Testis (tissue), 3 donors: ENCODE results near the gene GRAMD1B. TPM values are rescaled to one million over a fixed set of nuclear protein-coding genes. Genes with fewer than 3 reads are reported as not detected.
"Not testable (repeated sequence)": the region's sequence is repeated elsewhere in the genome, so short reads cannot be mapped to it uniquely, and the experiment has no call there.

Experiments
- DNase-seq: peaks from one replicate; pipeline ENCODE4 v3.0.0-alpha.2; 2019
- H3K27ac ChIP-seq, 2 donors: fragments of 200-600 bp; sonication (generic); one replicate each; pipeline ENCODE4 v1.5.1; 2019
- H3K27me3 ChIP-seq: fragments of 200-600 bp; sonication (generic); one replicate; pipeline ENCODE4 v1.5.1; 2019
- H3K36me3 ChIP-seq: fragments of 200-600 bp; sonication (generic); one replicate; pipeline ENCODE4 v1.5.1; 2017; ENCODE audit warnings: low read depth; ENCODE audit errors: missing control alignments
- H3K4me1 ChIP-seq: fragments of 200-600 bp; sonication (generic); one replicate; pipeline ENCODE4 v1.5.1; 2019
- H3K4me3 ChIP-seq, 2 donors: fragments of 200-600 bp; sonication (generic); one replicate each; pipeline ENCODE4 v1.5.1; 2017 to 2019
- H3K9me3 ChIP-seq: fragments of 200-600 bp; sonication (generic); one replicate; pipeline ENCODE4 v1.5.1; 2017
- POLR2A ChIP-seq: fragments of 450-650 bp; IDR thresholded peaks from one replicate; pipeline ENCODE4 v1.6.1; 2017; ENCODE audit warnings: antibody characterized with exemption, mild to moderate bottlenecking, moderate library complexity
- WGBS, 2 donors: methylation state at CpG; one replicate each; pipeline ENCODE4 v1.1.5; 2018; 5-methylcytosine and 5-hydroxymethylcytosine counted together
- intact Hi-C: fragments of 100-400 bp; cut with DNase I; formaldehyde crosslinking; loops from one replicate; pipeline ENCODE4 v1.15.1; 2023; ENCODE audit warnings: low total_unique reads
- polyA plus RNA-seq: library from polyadenylated mRNA; stranded (reverse); fragments of 350-450 nt; fragmentation: Illumina TruSeq; extraction: RNeasy Lipid Tissue Mini Kit (QIAGEN cat#74804); gene quantifications from one replicate; pipeline ENCODE4 v1.2.3, GENCODE V29; 2014; ENCODE audit warnings: low read depth, low replicate concordance; ENCODE audit not compliant: insufficient read depth
- total RNA-seq, 2 donors: library from RNA; depleted of rRNA; stranded (reverse); fragments of >200 nt; gene quantifications; one replicate each; pipeline ENCODE4 v1.2.3, GENCODE V29; 2016
- TF ChIP-seq, protein P1 (sequence below), 3 experiments: fragments of 450-650 bp in 2 of 3; fragments of 200-600 bp in 1 of 3; sonication (generic) in 1 of 3; IDR thresholded peaks; one replicate each; pipeline ENCODE4 v1.5.1; 2016 to 2019; ENCODE audit warnings: antibody characterized with exemption in 3 of 3, mild to moderate bottlenecking in 2 of 3, moderate library complexity in 1 of 3

GRAMD1B gene
- total and polyA plus RNA-seq, 3 donors from 2014 or later = 48.1 to 78.9 (median 48.9) TPM

DNA sequence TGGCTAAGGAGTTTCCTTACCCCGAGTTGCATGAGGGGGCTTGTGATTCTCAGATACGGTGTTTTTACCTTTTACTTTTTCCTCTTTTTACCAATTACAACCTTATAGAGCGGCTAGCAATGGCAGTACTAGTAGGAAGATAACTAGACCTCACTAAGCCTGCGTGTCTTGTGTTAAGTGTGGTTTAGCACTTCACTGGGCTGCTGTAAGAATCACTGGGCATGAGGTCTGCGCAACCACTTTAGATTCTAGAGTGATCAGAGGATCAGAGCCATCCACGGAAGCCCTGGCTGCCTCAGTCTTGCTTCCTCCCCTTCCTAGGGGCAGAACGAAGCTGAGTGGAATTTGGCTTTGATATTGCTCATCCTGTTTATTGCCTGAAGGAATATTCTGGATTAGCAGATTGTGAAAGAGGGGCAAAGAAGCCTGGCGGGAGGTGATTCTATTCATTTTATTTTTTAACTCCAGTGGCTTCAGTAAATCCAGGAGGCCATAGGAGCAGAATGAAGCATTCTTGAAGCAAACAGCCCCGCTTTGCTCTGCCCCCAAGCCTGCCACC, 88.5 kb downstream of the GRAMD1B start:
- no peak for DNase-seq
- WGBS, 2 donors = 69 to 78% methylated on average over 9 of the region's 9 CpGs
- Histone ChIP-seq H3K4me3 (no peak overlapping the region), H3K36me3 (no peaks in the 10 kb centered on the region), H3K9me3 (no peaks in the 10 kb centered on the region), H3K27me3 (no peaks in the 10 kb centered on the region), H3K4me1 (peaks cover 11% of the 10 kb centered on the region), H3K27ac (no peak overlapping the region)
- intact Hi-C loops = no loop called here
- TF ChIP-seq, protein P1, sequence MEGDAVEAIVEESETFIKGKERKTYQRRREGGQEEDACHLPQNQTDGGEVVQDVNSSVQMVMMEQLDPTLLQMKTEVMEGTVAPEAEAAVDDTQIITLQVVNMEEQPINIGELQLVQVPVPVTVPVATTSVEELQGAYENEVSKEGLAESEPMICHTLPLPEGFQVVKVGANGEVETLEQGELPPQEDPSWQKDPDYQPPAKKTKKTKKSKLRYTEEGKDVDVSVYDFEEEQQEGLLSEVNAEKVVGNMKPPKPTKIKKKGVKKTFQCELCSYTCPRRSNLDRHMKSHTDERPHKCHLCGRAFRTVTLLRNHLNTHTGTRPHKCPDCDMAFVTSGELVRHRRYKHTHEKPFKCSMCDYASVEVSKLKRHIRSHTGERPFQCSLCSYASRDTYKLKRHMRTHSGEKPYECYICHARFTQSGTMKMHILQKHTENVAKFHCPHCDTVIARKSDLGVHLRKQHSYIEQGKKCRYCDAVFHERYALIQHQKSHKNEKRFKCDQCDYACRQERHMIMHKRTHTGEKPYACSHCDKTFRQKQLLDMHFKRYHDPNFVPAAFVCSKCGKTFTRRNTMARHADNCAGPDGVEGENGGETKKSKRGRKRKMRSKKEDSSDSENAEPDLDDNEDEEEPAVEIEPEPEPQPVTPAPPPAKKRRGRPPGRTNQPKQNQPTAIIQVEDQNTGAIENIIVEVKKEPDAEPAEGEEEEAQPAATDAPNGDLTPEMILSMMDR (IDR thresholded peaks at IDR 0.05) = no peak
- TF ChIP-seq POLR2A = no peak

DNA sequence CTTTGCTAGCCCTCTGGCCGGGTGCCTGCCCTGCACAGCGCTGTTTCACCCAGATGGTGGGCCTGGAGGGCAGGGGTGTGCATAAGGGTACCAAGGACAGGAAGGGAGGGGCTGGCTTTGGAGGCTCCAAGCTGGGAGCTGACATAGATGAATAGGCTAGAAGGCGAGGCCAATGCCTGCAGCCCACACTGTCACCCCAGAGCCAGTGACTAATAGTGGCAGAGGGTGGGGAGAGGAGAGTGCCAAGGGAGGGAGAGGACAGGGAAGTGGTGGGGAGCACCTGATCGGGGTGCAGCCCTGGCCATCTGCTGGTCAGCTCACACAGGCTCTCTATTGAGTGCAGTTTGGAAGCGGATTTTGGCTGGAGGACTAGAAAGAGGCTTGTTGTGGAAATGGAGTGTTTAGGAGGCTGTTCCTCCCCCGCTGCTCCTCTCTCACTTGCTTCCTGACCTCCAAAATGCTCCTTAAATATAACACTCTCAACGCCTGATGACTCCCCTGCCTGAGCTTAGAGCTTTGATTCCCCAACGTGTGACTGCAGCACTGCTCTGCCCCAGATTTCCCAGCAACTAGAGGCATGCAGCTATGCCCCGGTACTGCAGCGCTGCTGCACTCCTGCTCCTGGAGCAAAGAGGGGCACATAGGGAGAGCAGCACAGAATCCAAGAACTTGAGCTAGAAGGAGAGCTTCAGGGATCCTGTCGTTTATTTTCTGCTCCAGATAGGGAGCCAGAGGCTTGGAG, 89.2 kb downstream of the GRAMD1B start:
- Histone ChIP-seq H3K4me1 (peaks cover 11% of the 10 kb centered on the region), H3K27me3 (no peaks in the 10 kb centered on the region), H3K27ac (no peak overlapping the region), H3K4me3 (no peak overlapping the region), H3K36me3 (no peaks in the 10 kb centered on the region), H3K9me3 (no peaks in the 10 kb centered on the region)
- TF ChIP-seq, protein P1 (IDR thresholded peaks at IDR 0.05) = no peak
- no peak for TF ChIP-seq POLR2A
- intact Hi-C loops = no loop called here
- no peak for DNase-seq
- 32 to 36% methylated on average over 8 to 11 of the region's 11 CpGs for WGBS, 2 donors

DNA sequence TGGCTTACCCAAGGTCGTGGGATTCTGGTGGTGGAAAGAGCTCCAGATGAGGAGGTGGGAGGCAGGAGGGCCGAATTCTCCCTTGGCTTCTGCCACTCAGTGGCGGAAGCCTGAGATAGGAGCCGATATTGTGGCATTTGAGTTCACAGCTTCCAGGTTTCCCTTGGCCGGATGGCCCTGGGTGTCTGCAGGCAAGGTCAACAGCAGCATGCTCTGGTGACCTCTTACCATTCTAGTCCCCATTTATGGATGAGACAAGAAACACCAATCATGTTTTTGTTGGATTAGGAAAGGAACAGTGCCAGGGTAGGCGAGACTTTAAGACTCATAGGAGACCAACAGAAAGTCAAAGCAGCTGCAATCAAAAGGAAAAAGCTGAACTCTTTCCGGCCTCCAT, 89.7 kb downstream of the GRAMD1B start:
- no peak for TF ChIP-seq POLR2A
- TF ChIP-seq, protein P1 (IDR thresholded peaks at IDR 0.05) = no peak
- H3K27me3 ChIP-seq = no peaks in the 10 kb centered on the region
- 28 to 30% methylated on average over 7 of the region's 7 CpGs for WGBS, 2 donors
- no peak overlapping the region for H3K27ac ChIP-seq
- intact Hi-C loops = no loop called here
- peaks cover 12% of the 10 kb centered on the region for H3K4me1 ChIP-seq
- H3K4me3 ChIP-seq = no peak overlapping the region
- no peaks in the 10 kb centered on the region for H3K36me3 ChIP-seq
- no peak for DNase-seq
- no peaks in the 10 kb centered on the region for H3K9me3 ChIP-seq

DNA sequence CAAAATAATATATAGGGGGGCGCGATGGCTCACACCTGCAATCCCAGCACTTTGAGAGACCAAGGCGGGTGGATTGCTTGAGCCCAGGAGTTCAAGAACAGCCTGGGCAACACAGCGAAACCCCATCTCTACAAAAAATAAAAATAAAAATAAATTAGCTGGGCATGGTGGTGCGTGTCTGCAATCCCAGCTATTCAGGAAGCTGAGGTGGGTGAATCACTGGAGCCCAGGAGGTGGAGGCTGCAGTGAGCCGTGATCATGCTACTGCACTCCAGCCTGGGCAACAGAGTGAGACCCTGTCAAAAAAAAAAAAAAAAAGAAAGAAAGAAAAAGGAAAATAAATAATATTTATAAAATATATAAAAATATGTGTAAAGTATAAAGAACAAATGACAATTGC, 90.4 kb downstream of the GRAMD1B start:
- H3K27me3 ChIP-seq, intact Hi-C loops, H3K36me3 ChIP-seq, H3K27ac ChIP-seq, DNase-seq, H3K9me3 ChIP-seq, H3K4me3 ChIP-seq: not testable (repeated sequence)
- WGBS, 2 donors = 89 to 90% methylated on average over 6 of the region's 6 CpGs
- peaks cover 16% of the 10 kb centered on the region for H3K4me1 ChIP-seq

DNA sequence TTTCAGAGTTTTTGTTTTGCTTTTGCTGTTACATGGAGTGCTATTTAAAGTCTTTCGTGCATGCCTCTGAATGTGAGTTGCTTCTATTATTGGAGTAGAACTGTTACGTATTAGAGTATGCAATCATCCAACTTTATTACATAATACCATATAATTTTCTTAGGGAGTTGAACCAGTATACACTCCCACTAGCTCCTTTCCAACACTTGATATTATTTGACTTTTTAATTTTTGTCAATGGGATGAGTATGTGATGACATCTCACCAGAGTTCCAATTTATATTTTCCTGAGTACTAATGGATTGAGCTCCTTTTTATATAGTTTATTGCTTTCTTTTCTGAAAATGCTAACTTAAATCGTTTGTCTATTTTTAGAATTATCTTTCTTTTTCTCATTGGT, 90.9 kb downstream of the GRAMD1B start:
- no peak overlapping the region for H3K27ac ChIP-seq
- no peaks in the 10 kb centered on the region for H3K36me3 ChIP-seq
- H3K27me3 ChIP-seq = no peaks in the 10 kb centered on the region
- intact Hi-C loops = no loop called here
- TF ChIP-seq POLR2A = no peak
- TF ChIP-seq, protein P1 (IDR thresholded peaks at IDR 0.05) = no peak
- no peak overlapping the region for H3K4me3 ChIP-seq
- WGBS, 2 donors = 77 to 82% methylated on average over 3 of the region's 3 CpGs
- no peak for DNase-seq
- H3K9me3 ChIP-seq = no peaks in the 10 kb centered on the region
- H3K4me1 ChIP-seq = peaks cover 16% of the 10 kb centered on the region
